BJ (cell line): ENCODE data around the gene PSME4. TPM values are rescaled to one million over a fixed set of nuclear protein-coding genes. Genes with fewer than 3 reads are reported as not detected.
"Not testable (repeated sequence)": the region's sequence is repeated elsewhere in the genome, so short reads cannot be mapped to it uniquely, and the experiment has no call there.

Experiments
- CTCF ChIA-PET: fragments of 350-600 bp; formaldehyde crosslinking; extraction: SDS; loops from one replicate; lab custom pipeline; 2021; ENCODE audit warnings: antibody characterized with exemption, inconsistent platforms; lab: Yijun Ruan, JAX
- POLR2A ChIA-PET: fragments of 300-600 bp; sonication (Branson Sonifier 250); formaldehyde crosslinking; extraction: SDS; loops from one replicate; lab custom pipeline; 2021; ENCODE audit warnings: antibody characterized with exemption; lab: Charles Lee
- DNase-seq: peaks from one replicate; pipeline ENCODE4 v3.0.0-alpha.2; 2011; ENCODE audit warnings: low read depth
- H3K27me3 ChIP-seq: 2 replicates; pipeline ENCODE4 v1.6.0; 2011; ENCODE audit warnings: low read length; ENCODE audit not compliant: control insufficient read depth, insufficient read depth
- H3K36me3 ChIP-seq: 2 replicates; pipeline ENCODE4 v1.5.1; 2011; ENCODE audit warnings: low read length; ENCODE audit not compliant: control insufficient read depth, insufficient read depth
- H3K4me3 ChIP-seq: 2 replicates; pipeline ENCODE4 v1.5.1; 2011; ENCODE audit warnings: low read depth, mild to moderate bottlenecking, control low read depth, low read length
- CTCF ChIP-seq: IDR thresholded peaks from 2 replicates; pipeline ENCODE4 v1.5.1; 2011; ENCODE audit warnings: low read depth, mild to moderate bottlenecking, control low read depth, inconsistent platforms, low read length, moderate library complexity; ENCODE audit not compliant: insufficient read depth
- polyA plus RNA-seq: library from polyadenylated mRNA; depleted of rRNA; stranded (reverse); fragments of >200 nt; gene quantifications from 2 replicates; pipeline ENCODE4 v1.2.3, GENCODE V29; 2011

Gene PSME4
- polyA plus RNA-seq, 1 experiment, result 14.9 TPM

DNA sequence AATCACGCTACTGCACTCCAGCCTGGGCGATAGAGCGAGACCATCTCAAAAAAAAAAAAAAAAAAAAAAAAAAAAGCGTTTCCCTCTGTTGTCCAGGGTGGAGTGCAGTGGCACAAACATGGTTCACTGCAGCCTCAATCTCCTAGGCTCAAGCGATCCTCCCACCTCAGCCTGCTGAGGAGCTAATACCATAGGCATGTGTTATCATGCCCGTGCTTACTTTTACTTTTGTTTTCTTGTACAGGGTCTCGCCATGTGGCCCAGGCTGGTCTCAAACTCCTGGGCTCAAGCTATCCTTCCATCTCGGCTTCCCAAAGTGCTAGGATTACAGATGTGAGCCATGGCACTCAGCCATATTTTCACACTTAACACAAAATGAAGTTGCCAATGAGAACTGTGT lies 37.5 kb downstream of the PSME4 start:
- Histone ChIP-seq H3K27me3 (no peaks in the 10 kb centered on the region), H3K4me3 (no peak overlapping the region), H3K36me3 (peaks cover 8% of the 10 kb centered on the region)
- no peak for TF ChIP-seq CTCF
- ChIA-PET POLR2A (no interaction called here), CTCF (interaction anchor here (1.3 to 2.0 kb wide), 2 partner anchors 9 to 16 kb away, joined by 3 to 4 read pairs; no protein-coding TSS in a partner anchor)
- DNase-seq, result no peak

DNA sequence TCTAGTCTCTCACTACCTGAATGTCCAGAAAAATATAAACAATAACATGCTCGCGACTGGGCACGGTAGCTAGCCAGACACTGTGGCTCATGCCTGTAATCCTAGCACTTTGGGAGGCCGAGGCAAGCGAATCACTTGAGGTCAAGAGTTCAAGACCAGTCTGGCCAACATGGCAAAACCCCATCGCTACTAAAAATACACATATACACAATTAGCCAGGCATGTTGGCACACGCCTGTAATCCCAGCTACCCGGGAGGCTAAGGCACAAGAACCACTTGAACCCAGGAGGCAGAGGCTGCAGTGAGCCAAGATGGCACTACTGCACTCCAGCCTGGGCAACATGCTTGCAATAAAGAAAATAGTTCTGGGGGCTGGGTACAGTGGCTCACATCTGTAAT lies 44.5 kb downstream of the PSME4 start:
- H3K27me3 ChIP-seq, CTCF ChIA-PET, H3K4me3 ChIP-seq, H3K36me3 ChIP-seq, POLR2A ChIA-PET, DNase-seq: not testable (repeated sequence)

GRCh38 chr2:53913721-53914120 lies 57.1 kb downstream of the PSME4 start:
- Histone ChIP-seq H3K36me3 (peaks cover 1% of the 10 kb centered on the region), H3K27me3 (no peaks in the 10 kb centered on the region), H3K4me3 (no peak overlapping the region)
- ChIA-PET CTCF (no interaction called here), POLR2A (interaction anchor here (0.6 kb wide), 2 partner anchors 101 to 146 kb away, joined by 3 to 4 read pairs; partner anchors contain the start of gene CHAC2)
- DNase-seq, result no peak
- TF ChIP-seq CTCF, result no peak

GRCh38 chr2:53911434-53912189 lies 59.2 kb downstream of the PSME4 start:
- ChIA-PET POLR2A (no interaction called here), CTCF (interaction anchor here (1.8 kb wide), 1 partner anchor 34 kb away, joined by 5 read pairs; no protein-coding TSS in a partner anchor)
- no peak for TF ChIP-seq CTCF
- Histone ChIP-seq H3K36me3 (no peaks in the 10 kb centered on the region; the same call in 1 of the 2 replicates), H3K4me3 (no peak overlapping the region), H3K27me3 (no peaks in the 10 kb centered on the region)
- no peak for DNase-seq

GRCh38 chr2:53907582-53907981 lies 63.2 kb downstream of the PSME4 start:
- no peak for DNase-seq
- ChIA-PET CTCF (no interaction called here), POLR2A (no interaction called here)
- Histone ChIP-seq H3K4me3 (no peak overlapping the region), H3K36me3 (no peaks in the 10 kb centered on the region; the same call in 1 of the 2 replicates), H3K27me3 (no peaks in the 10 kb centered on the region)
- no peak for TF ChIP-seq CTCF
